HG02884 (cell line): Measurements from ENCODE around the gene EXD2.

Experiments used
- ATAC-seq: cut with Tn5 transposase; IDR thresholded peaks from one replicate; pipeline ENCODE4 v1.9.1; 2021; ENCODE audit warnings: mild to moderate bottlenecking, moderate library complexity; ENCODE audit not compliant: unreplicated experiment

EXD2 gene

GRCh38 chr14:69247676-69248440 is 56.6 kb downstream of the EXD2 start:
- no peak for ATAC-seq

DNA sequence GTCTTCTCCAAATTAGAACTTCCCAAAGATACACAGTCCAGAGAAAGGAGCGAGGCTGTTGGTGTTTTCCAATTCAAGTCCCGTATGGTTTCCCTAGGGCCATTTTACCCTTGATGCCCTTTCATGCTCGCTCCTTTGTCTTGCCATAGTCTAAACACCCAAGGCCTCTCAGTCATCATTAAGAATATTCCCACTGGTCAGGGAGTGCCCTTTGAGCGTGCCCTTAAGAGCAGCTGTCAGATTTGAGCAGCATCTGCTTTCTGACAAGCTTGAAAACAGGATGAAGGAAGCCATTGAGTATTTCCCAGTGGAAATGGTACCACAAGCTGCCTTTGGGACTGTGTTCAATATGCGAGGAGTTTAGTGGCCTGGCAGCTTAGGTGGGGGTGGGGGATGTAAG is 58.3 kb downstream of the EXD2 start:
- no peak for ATAC-seq

- no peak for ATAC-seq
Observed at GRCh38 chr14:69252851-69253250, 61.6 kb downstream of the EXD2 start.

DNA sequence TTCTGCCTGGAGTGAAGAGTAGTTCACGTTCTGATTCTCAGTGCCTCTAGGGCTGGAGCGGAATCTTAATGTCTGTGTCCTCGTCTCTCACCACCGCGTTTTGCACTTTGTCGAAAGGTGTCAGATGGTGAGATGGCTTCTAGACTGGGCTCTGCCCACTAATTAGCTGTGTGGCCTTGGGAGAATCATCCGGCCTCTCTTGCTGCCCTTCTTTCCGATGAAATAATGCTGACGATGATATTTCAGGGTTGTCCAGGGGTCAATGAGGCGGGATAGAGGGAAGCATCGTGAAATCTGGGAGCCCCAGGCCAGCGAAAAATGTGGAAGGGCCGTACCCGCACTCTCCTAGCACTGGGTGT is 67.8 kb downstream of the EXD2 start:
- ATAC-seq: no peak

DNA sequence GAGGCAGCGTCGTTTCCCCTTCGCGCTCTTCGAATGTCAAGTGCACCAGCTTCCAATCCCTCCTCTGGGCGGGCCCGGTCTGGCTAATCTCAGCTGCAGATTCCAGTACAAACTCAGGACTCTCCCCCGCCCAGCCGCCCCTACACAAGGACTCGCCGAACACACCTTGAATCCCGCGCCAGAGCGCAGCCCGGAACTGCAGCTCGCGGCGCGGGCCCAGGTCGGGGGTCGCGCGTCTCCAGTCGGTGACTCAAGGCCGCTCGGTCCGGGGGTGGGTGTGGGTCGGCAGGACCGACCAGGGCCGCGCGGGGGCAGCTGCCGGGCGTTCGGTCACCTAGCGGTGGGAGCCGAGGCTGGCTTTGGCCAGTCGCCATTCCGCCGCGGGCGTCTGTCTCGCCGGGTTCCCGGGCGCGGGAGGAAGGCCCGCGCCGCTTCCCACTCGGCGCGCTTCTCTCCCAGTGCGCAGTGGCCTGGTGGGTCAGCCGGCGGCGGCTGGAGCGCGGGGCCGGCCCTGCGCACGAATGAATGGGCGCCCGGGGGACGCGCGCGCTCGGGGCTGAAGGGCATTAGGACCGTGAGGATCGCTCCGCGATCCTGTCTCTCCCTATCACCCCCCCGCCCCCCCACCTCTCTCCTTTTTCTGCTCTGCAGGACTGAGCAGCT is 68.4 kb downstream of the EXD2 start, which contains the start of gene GALNT16:
GALNT16 (plus strand) TSS at position 632 of the 663 bp plus-strand sequence. CDS start 133 bp downstream, outside the sequence.
- no peak for ATAC-seq

DNA sequence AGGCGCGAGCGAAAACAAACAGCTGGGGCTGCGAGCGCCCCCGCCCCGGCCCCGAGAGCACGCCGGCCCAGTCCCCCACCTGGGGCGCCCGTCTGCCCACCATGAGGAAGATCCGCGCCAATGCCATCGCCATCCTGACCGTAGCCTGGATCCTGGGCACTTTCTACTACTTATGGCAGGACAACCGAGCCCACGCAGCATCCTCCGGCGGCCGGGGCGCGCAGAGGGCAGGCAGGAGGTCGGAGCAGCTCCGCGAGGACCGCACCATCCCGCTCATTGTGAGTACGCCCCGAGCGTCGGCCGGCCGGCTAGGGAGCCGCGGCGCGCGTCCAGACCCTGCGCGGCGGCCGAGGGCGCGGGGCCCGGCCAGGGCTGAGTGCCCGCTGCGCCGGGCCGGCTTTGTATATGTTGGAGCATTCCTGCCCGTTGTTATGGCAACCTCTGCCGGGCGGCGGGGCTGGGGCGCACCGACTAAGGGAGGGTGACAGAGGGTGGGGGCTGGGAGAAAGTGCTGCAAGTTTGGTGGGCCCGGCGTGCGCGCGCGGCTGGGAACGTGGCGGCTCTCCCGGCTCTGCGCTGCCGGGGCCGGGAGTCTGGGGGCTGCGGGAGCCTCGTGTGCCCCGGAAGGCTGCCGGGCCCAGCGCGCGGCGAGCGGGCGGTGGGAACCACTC is 69.0 kb downstream of the EXD2 start:
- no peak for ATAC-seq

GRCh38 chr14:69260861-69261564 is 69.7 kb downstream of the EXD2 start:
- no peak for ATAC-seq

DNA sequence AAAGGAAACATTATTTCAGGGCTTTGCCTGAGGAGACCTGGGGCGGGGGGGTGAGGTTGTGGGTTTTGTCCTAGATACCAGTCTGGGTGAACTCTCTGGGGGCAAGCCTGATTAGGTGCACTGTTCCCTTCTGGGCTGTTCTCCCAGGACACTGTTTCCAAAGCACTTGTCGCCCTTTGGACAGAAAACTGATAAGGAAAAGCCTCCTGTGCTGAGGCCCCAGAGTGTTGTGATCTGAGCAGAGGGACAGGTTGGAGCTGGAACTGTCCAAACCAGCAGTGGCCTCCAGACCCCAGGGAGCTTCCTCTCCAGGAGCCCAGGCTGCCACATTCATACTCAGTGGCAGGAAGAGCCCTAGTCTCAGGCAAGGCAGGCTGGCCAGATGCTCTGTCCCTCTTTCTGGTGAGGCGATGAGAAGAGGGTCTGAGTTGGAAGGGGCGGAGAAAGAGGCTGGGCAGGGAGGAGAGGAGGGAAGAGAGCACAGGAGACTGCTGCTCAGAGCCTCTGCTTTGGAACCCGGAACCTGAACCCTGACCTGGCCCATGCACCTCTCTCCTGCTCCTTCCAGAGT is 70.5 kb downstream of the EXD2 start:
- no peak for ATAC-seq

GRCh38 chr14:69262516-69262915 is 71.2 kb downstream of the EXD2 start:
- no peak for ATAC-seq

GRCh38 chr14:69263364-69263763 is 72.1 kb downstream of the EXD2 start:
- no peak for ATAC-seq

DNA sequence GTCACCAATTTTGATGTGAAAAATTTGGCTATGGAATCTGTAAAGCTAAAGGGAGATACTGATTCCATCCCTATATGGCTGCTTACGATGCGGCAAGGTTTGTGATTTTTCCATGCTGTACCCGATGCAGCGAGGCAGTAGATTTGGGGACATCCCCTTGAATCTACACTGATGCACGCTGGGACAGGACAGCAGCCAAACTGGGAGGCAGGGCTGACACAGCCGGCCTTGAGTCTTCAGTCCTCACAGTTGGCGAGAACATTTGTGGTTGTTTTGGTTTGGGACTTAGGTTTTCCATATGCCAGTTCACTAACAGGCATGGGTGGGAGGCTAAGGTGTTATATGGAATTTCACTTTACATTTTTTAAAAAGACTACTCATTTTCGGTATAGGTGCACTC is 72.5 kb downstream of the EXD2 start:
- no peak for ATAC-seq

GRCh38 chr14:69266572-69267345 is 75.5 kb downstream of the EXD2 start:
- ATAC-seq: no peak

DNA sequence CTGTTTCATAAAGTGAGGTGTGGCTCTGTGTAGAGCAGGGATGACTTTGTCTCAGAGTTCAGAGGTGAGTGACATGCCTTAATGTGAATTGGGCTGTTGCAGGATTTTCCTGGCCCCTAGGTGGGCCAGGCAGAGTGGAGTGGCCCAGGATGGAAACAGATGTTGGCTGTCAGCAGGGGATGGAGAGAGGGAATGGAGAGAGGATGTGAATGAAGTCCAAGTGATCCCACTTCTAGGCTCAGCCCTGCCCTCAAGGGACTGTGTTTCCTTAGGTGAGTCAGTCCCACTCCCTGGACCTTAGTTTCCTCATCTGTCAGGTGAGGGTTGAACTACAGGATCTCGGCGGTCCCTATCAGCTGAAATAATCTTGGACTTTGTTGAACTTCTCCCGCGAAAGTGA is 76.2 kb downstream of the EXD2 start:
- ATAC-seq: no peak

GRCh38 chr14:69268223-69268622 is 76.9 kb downstream of the EXD2 start:
- no peak for ATAC-seq

GRCh38 chr14:69268763-69269162 is 77.5 kb downstream of the EXD2 start:
- no peak for ATAC-seq

- no peak for ATAC-seq
Observed at GRCh38 chr14:69269381-69269780, 78.1 kb downstream of the EXD2 start.

GRCh38 chr14:69270097-69270496 is 78.8 kb downstream of the EXD2 start:
- ATAC-seq: no peak

DNA sequence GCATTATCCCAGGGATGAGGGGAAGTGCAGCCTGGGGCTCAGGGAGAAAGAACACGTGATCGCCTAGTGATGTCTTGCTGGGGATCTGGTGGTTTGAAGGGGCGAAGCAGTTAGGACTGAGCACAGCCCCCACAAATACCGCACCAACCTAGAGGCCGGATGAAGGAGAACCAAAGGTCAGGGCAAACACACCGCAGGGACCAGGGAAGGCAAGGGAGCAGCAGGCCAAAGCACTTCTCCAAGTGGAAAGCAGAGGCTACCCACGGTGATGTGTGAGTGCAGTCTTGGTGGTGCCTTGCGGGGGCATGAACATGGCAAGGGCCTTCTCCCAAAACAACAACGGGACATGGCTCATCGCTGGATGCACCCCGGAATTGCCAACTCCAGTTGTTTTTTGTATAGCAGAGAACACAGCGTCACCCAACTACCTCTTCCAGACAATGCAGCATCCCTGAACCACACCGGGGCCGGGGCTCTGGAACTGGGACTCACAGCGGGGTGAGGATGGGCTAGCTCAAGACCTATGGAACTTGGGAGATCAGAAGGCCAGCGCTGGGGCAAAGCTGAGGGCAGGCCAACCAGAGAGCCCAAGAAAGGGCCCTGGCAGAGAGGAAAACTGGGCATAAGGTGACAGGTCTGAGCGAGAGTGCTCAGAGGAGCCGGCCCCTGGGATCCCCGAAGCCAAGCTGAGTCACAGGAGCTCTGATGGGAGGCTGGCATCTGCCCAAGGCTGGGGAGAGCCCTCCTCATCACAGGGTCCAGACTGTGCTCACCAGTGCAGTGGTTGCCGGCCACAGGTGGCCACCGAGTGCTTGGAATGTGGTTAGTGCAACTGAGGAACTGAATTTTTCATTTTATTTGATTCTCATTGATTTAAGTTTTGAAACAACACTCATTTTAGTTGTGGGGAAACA is 79.8 kb downstream of the EXD2 start:
- no peak for ATAC-seq

DNA sequence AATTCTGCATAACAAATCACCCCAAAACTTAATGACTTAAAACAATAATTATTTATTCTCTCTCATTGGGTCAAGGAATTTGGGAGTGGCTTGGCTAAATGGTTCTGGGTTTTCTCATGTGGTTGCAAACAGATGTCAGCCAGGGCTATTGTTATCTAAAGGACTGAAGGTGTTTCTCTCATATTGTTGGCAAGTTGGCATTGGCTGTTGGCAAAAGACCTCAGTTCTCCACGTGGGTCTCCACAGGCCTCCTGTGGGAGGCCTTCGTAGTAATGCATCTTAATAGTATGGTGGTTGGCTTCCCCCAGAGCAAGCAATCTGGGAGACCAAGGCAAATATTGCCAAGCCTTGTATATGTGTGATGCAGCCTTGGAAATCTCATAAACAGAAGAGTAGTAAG is 83.0 kb downstream of the EXD2 start:
- no peak for ATAC-seq
